ENCODE data around the gene SPON1. TPM values are rescaled to one million over a fixed set of nuclear protein-coding genes. Genes with fewer than 3 reads are reported as not detected.

The SPON1 gene
- total RNA-seq, 1 experiment from 2014 or later: 6.4 TPM

DNA sequence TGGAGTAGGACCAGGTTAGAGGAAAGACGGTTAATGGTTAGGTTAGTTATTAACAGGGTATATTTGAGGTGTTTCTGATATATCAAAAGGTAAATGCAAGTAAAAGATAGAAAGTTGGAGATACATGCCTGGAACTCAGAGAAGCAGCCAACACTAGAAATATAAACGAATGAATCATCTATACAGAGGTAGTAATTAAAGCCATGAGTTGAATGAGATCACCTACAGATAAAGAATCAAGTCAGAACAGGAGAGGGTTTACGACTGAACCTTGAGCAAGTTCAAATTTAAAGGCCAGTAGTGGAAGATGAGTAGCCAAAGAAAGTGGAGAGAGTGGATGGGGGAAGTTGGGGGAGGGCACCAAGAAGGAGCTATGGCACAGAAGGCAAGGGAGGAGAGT lies 73.9 kb downstream of the SPON1 start:
- no peak overlapping the region for H3K4me3 Mint-ChIP-seq
- 0 out of 2 replicates have a peak, but pooled peaks cover 3% of the 10 kb centered on the region for H3K9me3 Mint-ChIP-seq
- ATAC-seq (no peak), DNase-seq (ENCODE audit: low spot score) (no peak)
- POLR2A ChIA-PET: no interaction called here
- H3K4me1 Mint-ChIP-seq: 0 out of 2 replicates have a peak, but pooled peaks cover 7% of the 10 kb centered on the region
- CTCF ChIA-PET: no interaction called here
- TF ChIP-seq, protein P1, sequence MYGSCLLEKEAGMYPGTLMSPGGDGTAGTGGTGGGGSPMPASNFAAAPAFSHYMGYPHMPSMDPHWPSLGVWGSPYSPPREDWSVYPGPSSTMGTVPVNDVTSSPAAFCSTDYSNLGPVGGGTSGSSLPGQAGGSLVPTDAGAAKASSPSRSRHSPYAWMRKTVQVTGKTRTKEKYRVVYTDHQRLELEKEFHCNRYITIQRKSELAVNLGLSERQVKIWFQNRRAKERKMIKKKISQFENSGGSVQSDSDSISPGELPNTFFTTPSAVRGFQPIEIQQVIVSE (CRISPR knock-in tag; IDR thresholded peaks at IDR 0.05; ENCODE audit: borderline replicate concordance): no peak
- no peak for TF ChIP-seq NR2C2 (CRISPR knock-in tag; IDR thresholded peaks at IDR 0.05)
- TF ChIP-seq SMAD4 (CRISPR knock-in tag; IDR thresholded peaks at IDR 0.05): no peak
- TF ChIP-seq GABPB1 (CRISPR knock-in tag; IDR thresholded peaks at IDR 0.05): no peak
- no peak for TF ChIP-seq PRRX2 (CRISPR knock-in tag; IDR thresholded peaks at IDR 0.05)
- TF ChIP-seq KAT7 (CRISPR knock-in tag; IDR thresholded peaks at IDR 0.05; ENCODE audit: borderline replicate concordance): no peak
- TF ChIP-seq, protein P2, sequence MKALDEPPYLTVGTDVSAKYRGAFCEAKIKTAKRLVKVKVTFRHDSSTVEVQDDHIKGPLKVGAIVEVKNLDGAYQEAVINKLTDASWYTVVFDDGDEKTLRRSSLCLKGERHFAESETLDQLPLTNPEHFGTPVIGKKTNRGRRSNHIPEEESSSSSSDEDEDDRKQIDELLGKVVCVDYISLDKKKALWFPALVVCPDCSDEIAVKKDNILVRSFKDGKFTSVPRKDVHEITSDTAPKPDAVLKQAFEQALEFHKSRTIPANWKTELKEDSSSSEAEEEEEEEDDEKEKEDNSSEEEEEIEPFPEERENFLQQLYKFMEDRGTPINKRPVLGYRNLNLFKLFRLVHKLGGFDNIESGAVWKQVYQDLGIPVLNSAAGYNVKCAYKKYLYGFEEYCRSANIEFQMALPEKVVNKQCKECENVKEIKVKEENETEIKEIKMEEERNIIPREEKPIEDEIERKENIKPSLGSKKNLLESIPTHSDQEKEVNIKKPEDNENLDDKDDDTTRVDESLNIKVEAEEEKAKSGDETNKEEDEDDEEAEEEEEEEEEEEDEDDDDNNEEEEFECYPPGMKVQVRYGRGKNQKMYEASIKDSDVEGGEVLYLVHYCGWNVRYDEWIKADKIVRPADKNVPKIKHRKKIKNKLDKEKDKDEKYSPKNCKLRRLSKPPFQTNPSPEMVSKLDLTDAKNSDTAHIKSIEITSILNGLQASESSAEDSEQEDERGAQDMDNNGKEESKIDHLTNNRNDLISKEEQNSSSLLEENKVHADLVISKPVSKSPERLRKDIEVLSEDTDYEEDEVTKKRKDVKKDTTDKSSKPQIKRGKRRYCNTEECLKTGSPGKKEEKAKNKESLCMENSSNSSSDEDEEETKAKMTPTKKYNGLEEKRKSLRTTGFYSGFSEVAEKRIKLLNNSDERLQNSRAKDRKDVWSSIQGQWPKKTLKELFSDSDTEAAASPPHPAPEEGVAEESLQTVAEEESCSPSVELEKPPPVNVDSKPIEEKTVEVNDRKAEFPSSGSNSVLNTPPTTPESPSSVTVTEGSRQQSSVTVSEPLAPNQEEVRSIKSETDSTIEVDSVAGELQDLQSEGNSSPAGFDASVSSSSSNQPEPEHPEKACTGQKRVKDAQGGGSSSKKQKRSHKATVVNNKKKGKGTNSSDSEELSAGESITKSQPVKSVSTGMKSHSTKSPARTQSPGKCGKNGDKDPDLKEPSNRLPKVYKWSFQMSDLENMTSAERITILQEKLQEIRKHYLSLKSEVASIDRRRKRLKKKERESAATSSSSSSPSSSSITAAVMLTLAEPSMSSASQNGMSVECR (CRISPR knock-in tag; IDR thresholded peaks at IDR 0.05; ENCODE audit: borderline replicate concordance): no peak
- TF ChIP-seq MXD4 (CRISPR knock-in tag; IDR thresholded peaks at IDR 0.05; ENCODE audit: borderline replicate concordance): no peak
- TF ChIP-seq, protein P3, sequence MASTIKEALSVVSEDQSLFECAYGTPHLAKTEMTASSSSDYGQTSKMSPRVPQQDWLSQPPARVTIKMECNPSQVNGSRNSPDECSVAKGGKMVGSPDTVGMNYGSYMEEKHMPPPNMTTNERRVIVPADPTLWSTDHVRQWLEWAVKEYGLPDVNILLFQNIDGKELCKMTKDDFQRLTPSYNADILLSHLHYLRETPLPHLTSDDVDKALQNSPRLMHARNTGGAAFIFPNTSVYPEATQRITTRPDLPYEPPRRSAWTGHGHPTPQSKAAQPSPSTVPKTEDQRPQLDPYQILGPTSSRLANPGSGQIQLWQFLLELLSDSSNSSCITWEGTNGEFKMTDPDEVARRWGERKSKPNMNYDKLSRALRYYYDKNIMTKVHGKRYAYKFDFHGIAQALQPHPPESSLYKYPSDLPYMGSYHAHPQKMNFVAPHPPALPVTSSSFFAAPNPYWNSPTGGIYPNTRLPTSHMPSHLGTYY (CRISPR knock-in tag; IDR thresholded peaks at IDR 0.05): no peak
- TF ChIP-seq, protein P4, sequence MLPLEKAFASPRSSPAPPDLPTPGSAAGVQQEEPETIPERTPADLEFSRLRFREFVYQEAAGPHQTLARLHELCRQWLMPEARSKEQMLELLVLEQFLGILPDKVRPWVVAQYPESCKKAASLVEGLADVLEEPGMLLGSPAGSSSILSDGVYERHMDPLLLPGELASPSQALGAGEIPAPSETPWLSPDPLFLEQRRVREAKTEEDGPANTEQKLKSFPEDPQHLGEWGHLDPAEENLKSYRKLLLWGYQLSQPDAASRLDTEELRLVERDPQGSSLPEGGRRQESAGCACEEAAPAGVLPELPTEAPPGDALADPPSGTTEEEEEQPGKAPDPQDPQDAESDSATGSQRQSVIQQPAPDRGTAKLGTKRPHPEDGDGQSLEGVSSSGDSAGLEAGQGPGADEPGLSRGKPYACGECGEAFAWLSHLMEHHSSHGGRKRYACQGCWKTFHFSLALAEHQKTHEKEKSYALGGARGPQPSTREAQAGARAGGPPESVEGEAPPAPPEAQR (CRISPR knock-in tag; IDR thresholded peaks at IDR 0.05): no peak
- TF ChIP-seq NR1H2 (CRISPR knock-in tag; IDR thresholded peaks at IDR 0.05): no peak
- TF ChIP-seq ZNF219 (CRISPR knock-in tag; IDR thresholded peaks at IDR 0.05; ENCODE audit: borderline replicate concordance): no peak
- no peak for TF ChIP-seq RELA (CRISPR knock-in tag; IDR thresholded peaks at IDR 0.05; ENCODE audit: borderline replicate concordance)
- TF ChIP-seq ZBTB21 (CRISPR knock-in tag; IDR thresholded peaks at IDR 0.05; ENCODE audit: borderline replicate concordance): no peak
- no peak for TF ChIP-seq RORB (CRISPR knock-in tag; IDR thresholded peaks at IDR 0.05)
- no peak for TF ChIP-seq TP53 (CRISPR knock-in tag; IDR thresholded peaks at IDR 0.05)
- no peak for TF ChIP-seq JAZF1 (CRISPR knock-in tag; IDR thresholded peaks at IDR 0.05)
- TF ChIP-seq NFYB (CRISPR knock-in tag; conservative IDR thresholded peaks at IDR 0.05; ENCODE audit: low read depth): no peak
- TF ChIP-seq FOXJ3 (CRISPR knock-in tag; IDR thresholded peaks at IDR 0.05; ENCODE audit: borderline replicate concordance): no peak
- TF ChIP-seq ZNF317 (CRISPR knock-in tag; IDR thresholded peaks at IDR 0.05; ENCODE audit: borderline replicate concordance, low read depth): no peak
- no peaks in the 10 kb centered on the region for H3K27me3 Mint-ChIP-seq (ENCODE audit: low read depth)
- H3K27ac Mint-ChIP-seq: no peak overlapping the region
- H3K36me3 Mint-ChIP-seq: no peaks in the 10 kb centered on the region
